ENCODE results near the gene CABP4.

The CABP4 gene

GRCh38 chr11:67456068-67456705 is 1.0 kb downstream of the CABP4 start:
- Histone ChIP-seq H3K27ac (no peak overlapping the region), H3K36me3 (replicated peaks) (no peaks in the 10 kb centered on the region), H3K4me3 (ENCODE audit: low read depth, low read length) (no peak overlapping the region), H3K27me3 (replicated peaks) (no peaks in the 10 kb centered on the region)
- no peak for TF ChIP-seq CTCF (IDR thresholded peaks at IDR 0.05; ENCODE audit: low read depth, low read length, missing control alignments)
- in situ Hi-C loops (cut with HindIII; ENCODE audit: low pct_ligation_motif_present, low sequenced_read_pairs), result no loop called here
- DNase-seq, result no peak

GRCh38 chr11:67457453-67457852 is 2.3 kb downstream of the CABP4 start:
- in situ Hi-C loops (cut with HindIII; ENCODE audit: low pct_ligation_motif_present, low sequenced_read_pairs), result no loop called here
- no peak overlapping the region for H3K27ac ChIP-seq
- no peak overlapping the region for H3K4me3 ChIP-seq (ENCODE audit: low read depth, low read length)
- no peak for TF ChIP-seq CTCF (IDR thresholded peaks at IDR 0.05; ENCODE audit: low read depth, low read length, missing control alignments)
- H3K27me3 ChIP-seq (replicated peaks), result no peaks in the 10 kb centered on the region
- H3K36me3 ChIP-seq (replicated peaks), result no peaks in the 10 kb centered on the region
- no peak for DNase-seq

- Histone ChIP-seq H3K27ac (no peak overlapping the region), H3K36me3 (replicated peaks) (no peaks in the 10 kb centered on the region), H3K27me3 (replicated peaks) (no peaks in the 10 kb centered on the region), H3K4me3 (ENCODE audit: low read depth, low read length) (no peak overlapping the region)
- no peak for TF ChIP-seq CTCF (IDR thresholded peaks at IDR 0.05; ENCODE audit: low read depth, low read length, missing control alignments)
- no peak for DNase-seq
- in situ Hi-C loops (cut with HindIII; ENCODE audit: low pct_ligation_motif_present, low sequenced_read_pairs), result no loop called here
These were observed 3.1 kb downstream of the CABP4 start for GRCh38 chr11:67458266-67458665.

- in situ Hi-C loops (cut with HindIII; ENCODE audit: low pct_ligation_motif_present, low sequenced_read_pairs), result no loop called here
- Histone ChIP-seq H3K27ac (no peak overlapping the region), H3K4me3 (ENCODE audit: low read depth, low read length) (no peak overlapping the region), H3K36me3 (replicated peaks) (no peaks in the 10 kb centered on the region), H3K27me3 (replicated peaks) (no peaks in the 10 kb centered on the region)
- TF ChIP-seq CTCF (IDR thresholded peaks at IDR 0.05; ENCODE audit: low read depth, low read length, missing control alignments), result no peak
- DNase-seq, result no peak
These were observed 8.0 kb downstream of the CABP4 start for GRCh38 chr11:67463186-67463585.

- H3K27me3 ChIP-seq (replicated peaks), result no peaks in the 10 kb centered on the region
- peak; percentile 72 for DNase-seq
- in situ Hi-C loops (cut with HindIII; ENCODE audit: low pct_ligation_motif_present, low sequenced_read_pairs), result no loop called here
- no peak for TF ChIP-seq CTCF (IDR thresholded peaks at IDR 0.05; ENCODE audit: low read depth, low read length, missing control alignments)
- H3K4me3 ChIP-seq (ENCODE audit: low read depth, low read length), result peak overlapping the region; percentile 70
- no peaks in the 10 kb centered on the region for H3K36me3 ChIP-seq (replicated peaks)
- H3K27ac ChIP-seq, result peak overlapping the region; percentile 77
These were observed 8.7 kb downstream of the CABP4 start for GRCh38 chr11:67463680-67464410.
